ENCODE data around the gene MRGPRF. TPM values are rescaled to one million over a fixed set of nuclear protein-coding genes. Genes with fewer than 3 reads are reported as not detected.

Gene MRGPRF, protein sequence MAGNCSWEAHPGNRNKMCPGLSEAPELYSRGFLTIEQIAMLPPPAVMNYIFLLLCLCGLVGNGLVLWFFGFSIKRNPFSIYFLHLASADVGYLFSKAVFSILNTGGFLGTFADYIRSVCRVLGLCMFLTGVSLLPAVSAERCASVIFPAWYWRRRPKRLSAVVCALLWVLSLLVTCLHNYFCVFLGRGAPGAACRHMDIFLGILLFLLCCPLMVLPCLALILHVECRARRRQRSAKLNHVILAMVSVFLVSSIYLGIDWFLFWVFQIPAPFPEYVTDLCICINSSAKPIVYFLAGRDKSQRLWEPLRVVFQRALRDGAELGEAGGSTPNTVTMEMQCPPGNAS
- polyA plus RNA-seq (ENCODE audit: insufficient read length in 4 of 4), result 10 to 100 TPM; 17.9 to 28.1 (median 20.8) TPM

DNA sequence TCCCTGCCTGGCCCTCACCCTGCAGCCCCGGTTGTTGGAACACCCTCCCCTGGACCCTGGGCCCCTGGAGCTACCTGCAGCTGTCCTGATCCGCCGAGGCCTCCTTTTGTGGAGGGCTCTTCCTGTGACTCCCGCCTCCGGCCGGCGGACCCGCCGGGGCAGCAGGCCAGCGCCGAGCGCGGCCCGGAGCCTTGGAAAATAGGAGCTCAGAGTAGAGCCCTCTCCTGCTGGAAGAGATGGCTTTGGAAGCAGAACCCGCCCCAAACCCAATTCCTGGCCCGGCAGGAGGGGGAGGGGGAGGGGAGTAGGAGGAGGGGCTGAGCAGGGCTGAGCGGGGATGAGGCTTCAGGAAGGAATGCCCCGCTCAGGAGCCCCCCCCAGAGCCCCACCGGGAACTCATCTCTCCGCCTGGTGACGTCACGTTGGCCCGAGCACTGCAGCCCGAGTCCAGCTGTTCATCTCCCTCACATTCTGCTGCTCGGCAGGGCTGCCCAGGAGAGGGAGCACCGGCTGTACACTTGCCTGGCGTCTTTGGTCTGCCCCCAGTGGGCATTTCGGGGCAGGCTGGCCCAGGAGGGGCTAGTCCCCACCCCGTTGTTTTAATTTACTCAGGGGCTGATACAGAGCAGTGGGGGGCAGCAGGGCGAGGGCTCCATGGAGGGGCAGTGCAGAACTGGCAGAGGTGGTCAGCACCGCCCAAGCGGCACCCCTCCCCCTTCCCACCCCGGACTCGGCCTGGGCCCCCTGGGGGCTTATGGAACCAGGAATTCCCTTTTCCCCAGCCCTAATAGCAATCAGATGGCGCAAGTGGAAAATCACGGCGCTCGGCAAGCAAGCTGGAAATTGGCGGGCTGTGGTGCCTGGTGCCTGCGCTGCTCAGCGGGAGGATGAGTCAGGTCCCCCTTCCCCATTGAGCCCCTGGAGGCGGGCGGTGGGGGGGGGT, at the start of gene MRGPRF:
Gene MRGPRF, minus strand, starts transcription at position 238 of the 943 bp plus-strand sequence. CDS start 3,345 bp downstream, outside the sequence.
- no peak for DNase-seq (ENCODE audit: low read depth in 4 of 4, low spot score in 3 of 4)

DNA sequence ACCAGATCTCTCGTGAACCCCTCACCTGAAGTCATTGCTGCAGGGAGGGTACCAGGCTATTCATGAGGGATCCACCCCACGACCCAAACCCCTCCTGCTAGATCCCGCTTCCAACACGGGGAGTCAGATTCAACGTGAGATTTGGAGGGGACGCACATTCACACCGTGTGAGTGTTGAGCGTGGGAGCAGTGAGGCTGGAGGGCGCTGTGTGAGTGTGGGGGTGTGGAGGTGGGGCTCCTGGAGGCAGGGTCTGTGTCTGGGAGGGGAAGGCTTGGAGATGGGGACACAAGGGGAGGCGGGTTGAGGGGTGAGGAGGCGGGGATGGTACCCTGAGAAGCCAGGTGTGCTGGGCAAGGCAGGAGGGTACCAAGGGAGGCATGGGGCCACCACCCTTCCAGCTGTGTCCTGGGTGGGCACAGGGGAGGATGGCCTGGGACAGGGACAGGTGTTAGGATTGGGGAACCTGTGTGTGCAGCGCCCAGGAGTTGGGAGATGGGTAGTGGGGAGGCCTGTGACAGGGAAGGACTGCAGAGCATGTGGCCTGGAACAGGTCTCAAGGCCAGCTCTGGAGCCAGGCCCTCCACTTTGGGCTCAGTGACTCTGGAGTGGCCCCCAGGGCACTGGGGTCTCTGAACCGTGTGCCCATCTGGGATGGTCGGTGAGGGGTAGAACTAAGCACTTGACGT, 49.3 kb upstream of the MRGPRF start:
- DNase-seq (ENCODE audit: low read depth in 4 of 4, low spot score in 3 of 4), result no peak

DNA sequence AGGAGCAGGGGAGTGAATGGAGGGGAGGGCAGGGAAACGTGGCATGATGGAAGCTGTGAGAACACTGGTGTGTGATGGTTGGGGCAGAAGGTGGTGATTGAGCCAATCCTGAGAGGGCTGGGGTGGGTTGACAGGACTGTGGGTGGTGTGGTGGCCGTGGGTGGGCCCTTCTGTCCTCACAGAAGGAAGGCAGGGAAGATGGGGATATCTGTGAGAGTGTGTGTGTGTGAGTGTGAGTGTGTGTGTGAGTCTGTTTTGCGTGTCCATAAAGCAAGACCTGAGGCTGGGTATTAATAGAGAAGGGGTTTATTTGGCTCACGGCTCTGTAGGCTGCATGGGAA, 48.6 kb upstream of the MRGPRF start:
- DNase-seq (ENCODE audit: low read depth in 4 of 4, low spot score in 3 of 4), result no peak

DNA sequence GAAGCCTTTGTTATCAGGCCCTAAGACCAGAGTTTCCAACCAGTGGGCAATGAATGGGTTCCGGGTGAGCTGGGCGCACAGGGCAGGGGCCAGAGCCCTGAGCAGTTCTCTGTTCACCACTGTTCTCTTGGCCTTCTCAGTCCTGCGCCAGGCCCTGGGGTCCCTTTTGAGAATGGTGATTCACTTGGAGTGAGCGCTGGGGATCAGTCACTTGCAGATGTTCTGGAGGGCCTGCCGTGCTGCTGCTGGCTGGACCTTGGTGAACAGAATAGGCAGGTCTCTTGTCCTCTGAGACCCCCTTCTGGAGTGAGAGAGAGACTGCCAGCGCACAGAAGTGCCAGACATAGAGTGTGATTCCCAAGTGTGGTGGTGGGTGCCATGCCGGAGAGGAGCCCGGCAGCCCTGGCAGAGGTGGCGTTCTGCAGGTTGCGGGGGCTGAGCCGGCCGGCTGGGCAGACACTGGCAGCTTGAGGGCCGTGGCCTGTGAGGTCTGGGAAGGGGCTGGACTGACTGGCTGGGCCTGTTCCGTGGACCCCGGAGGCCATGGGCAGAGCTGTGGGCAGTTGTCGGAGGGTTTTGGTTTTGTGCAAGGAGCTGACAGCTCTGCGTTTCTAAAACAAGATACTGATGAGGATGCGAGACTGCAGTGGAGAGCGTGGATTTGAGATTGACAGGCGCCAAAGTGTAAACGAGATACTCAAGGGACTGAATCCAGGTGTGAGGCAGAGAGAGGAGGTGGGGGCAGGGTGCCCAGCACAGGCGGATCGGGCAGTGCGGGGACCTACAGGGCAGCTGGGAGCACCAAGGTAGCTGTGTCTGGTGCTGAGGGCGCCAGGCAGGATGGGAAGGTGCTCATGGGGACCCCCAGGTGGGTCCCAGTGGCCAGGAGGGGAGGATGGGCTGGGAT, 48.0 kb upstream of the MRGPRF start:
- DNase-seq (ENCODE audit: low read depth in 4 of 4, low spot score in 3 of 4), result no peak

DNA sequence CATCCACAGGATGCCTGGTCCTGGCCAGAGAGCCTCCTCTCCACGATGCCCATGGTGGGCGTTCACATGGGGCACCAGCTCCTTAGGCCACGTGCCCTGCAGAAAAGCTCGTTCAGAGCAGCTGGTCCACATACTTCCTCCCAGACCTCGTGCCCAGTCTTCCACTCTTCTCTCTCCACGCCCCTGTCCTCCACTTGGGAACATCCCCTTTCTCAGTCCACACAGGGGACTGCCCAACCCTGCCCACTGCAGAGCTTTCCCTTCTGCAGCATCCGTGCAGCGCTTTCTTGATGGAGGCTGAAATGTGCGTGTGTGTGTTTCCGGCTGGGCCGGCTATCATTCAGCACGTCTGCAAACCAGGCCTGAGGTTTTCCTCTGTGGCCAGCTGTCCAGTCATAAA, 46.9 kb upstream of the MRGPRF start:
- no peak for DNase-seq (ENCODE audit: low read depth in 4 of 4, low spot score in 3 of 4)

DNA sequence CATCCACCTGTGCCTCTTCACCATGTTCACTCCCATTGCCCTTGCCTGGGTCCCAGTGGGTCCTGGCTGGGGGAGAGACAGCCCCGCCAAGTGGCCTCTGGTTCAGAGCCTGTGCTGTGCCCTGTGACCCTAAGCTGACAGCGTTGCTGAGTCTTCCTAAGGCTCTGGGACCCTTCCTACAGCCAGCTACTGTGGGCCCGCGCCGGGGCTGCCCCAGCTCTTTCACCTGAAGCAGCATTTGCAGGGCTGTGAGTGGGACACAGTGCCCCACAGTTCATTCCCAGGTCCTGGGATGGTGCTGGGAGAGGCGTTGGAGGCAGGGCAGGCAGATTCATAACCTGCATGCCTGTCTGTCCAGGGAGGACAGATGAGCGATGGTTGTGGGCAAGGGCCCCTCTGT, 46.4 kb upstream of the MRGPRF start:
- DNase-seq (ENCODE audit: low read depth in 4 of 4, low spot score in 3 of 4), result no peak

DNA sequence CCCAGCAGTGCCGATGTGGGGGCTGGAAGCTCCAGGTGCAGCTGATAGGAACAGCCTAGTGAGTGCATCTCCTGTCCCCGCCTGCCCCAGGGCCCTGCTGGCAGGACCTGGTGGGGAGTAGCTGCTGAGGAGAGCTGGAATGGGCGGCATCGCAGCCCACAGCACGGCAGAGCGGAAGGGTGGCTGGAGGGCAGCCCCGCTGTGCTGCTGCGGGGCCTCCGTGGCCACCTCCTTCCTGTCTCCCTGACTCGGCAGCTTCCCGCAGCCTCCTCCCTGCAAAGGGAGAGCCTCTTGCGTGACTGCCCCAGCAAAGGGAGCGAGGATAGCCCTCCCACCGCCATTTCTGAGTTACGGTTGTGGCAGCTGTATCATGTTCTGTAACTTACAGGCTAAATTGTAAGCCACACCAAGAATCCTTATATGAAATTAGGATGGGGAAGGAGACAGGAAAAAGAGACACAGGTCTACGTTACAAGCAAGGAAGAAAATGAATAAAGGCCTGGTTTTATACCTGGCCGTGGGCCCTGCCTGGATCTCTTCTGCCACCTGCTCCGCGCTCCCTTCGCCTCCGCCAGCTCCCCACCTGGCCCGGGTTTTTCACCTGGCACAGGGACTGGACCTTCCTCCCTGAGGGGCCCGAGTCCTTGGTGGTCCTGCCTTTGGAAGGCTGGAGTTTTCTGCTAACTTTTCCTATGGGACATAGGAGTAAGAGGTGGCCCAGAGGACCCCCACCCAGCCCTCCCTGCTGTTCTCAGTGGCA, 45.6 kb upstream of the MRGPRF start:
- DNase-seq (ENCODE audit: low read depth in 4 of 4, low spot score in 3 of 4), result no peak

DNA sequence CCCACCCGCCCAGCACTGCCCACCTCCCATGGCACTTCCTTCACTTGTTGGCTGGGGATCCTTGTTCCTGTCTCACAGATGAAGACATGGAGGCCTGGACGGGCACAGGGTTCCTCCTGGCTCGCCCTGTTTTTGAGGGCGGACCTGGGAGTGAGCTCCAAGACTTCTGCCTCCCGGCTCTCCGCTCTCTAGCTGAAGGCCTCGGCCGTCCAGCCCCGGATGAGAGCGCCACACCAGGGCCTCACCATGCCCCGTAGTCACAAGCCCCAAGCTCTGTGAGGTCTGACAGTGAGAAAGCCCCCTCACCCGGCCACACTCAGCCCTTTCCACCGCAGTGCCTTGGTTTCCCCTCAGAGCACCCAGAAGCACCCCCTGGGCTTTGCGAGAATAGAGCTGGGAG, 44.8 kb upstream of the MRGPRF start:
- no peak for DNase-seq (ENCODE audit: low read depth in 4 of 4, low spot score in 3 of 4)

DNA sequence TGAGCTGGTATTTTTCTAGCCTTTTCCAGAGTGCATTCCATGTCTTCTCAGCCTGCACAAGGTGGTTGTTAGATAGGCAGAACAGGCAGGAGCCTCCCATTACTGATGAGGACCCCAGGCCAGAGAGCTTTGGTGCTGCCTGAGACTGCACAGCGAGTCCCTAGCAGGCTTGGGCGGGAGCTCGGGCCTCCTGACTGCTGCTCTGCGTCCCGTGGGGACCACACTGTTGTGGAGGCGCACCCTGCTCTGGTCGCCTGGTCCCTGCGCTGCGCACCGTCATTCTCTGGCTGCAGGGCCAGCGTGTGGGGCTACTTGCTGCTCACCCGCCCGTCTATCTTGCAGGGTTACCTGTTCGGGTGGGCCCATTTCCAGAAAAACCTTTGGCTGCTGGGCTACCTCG, 44.2 kb upstream of the MRGPRF start:
- no peak for DNase-seq (ENCODE audit: low read depth in 4 of 4, low spot score in 3 of 4)

DNA sequence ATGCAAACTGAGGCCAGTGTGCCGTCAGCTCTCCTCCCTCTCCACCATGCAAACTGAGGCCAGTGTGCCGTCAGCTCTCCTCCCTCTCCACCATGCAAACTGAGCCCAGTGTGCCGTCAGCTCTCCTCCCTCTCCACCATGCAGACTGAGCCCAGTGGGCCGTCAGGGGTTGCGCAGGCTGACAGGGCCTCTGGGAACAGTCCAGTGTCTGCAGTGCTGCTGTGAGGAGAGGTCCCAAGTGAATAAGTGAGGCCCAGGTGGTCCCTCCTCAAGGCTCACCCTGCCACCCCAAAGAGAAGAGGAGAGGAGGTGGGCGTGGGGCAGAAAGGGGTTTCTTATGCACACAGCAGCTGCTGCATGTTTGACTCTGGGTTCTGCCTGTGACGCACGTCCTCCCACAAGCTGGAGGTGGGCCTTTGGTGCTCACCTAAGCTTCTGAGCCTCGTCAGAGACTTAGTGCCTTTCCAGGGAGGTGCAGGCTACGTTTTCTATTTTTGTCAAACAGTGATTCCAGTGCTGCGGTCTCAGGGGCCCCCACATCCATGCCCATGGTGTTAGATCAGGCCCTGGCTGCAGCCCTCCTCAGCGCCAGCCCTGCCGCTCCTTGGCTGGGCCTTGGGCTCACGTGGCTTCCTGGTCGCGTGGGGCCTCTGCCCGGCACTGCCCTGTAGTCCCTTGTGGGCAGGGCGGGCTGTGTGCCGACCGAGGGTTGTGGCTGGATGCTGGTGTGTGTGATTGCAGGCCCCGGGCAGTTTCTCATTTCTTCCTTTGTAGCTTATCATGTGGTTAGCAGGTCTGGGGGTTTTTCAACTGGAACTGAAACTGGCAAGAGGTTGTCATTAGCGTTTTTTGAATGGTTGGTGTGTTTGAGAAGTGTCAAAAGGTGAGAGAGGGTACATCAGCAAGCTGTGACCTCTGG, 42.8 kb upstream of the MRGPRF start:
- DNase-seq (ENCODE audit: low read depth in 4 of 4, low spot score in 3 of 4), result no peak

DNA sequence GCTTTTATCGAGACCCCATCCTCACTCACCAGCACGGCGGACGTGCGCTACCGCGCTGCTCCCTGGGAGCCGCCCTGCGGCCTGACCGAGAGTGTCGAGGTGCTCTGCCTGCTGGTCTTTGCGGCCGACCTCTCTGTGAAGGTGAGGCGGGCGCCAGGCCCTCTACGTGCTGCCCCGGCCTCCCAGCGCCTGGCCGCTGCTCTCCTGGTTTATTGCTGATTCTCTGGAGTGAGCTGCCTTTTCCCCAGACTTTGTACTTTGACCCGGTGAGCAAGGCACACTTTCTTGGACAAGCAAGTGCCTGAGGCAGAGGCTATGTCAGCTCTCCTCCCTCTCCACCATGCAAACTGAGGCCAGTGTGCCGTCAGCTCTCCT, 42.2 kb upstream of the MRGPRF start:
- DNase-seq (ENCODE audit: low read depth in 4 of 4, low spot score in 3 of 4), result no peak

DNA sequence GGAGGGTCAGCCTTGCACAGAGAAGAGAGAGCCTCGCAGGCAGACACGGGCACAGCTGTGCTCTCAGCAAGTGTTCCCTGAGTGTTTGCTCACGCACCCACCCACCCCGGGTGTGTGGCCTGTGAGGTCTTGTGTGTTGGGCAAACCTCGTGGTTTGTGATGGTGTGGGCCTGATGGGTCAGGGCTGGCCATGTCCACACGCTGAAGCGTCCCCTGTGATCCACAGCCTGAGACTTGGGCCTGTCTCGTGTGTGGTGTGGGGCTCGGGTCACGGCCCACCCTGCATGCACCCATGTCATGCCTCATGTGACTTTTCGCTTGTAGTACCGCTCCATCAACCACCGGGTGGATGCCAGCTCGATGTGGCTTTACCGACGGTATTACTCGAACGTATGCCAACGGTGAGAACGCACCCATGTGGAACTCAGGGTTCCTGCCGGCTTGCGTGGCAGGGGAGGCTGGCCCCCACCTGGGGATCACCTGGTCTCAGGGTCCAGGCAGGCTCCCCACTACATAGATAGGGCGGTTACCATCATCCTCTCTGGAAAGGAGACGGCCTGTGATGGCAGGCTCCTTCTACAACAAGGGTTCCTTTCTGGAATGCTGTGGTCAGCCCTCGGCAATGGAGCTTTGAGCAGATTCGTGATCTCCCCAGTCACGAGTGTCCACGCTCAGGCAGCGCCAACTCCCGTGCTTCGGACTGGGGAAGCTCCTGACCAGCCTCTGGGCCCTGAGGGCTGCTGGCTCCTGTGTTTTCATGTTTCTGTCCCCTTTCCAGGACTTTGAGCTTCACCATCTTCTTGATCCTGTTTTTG, 41.6 kb upstream of the MRGPRF start:
- DNase-seq (ENCODE audit: low read depth in 4 of 4, low spot score in 3 of 4), result no peak

DNA sequence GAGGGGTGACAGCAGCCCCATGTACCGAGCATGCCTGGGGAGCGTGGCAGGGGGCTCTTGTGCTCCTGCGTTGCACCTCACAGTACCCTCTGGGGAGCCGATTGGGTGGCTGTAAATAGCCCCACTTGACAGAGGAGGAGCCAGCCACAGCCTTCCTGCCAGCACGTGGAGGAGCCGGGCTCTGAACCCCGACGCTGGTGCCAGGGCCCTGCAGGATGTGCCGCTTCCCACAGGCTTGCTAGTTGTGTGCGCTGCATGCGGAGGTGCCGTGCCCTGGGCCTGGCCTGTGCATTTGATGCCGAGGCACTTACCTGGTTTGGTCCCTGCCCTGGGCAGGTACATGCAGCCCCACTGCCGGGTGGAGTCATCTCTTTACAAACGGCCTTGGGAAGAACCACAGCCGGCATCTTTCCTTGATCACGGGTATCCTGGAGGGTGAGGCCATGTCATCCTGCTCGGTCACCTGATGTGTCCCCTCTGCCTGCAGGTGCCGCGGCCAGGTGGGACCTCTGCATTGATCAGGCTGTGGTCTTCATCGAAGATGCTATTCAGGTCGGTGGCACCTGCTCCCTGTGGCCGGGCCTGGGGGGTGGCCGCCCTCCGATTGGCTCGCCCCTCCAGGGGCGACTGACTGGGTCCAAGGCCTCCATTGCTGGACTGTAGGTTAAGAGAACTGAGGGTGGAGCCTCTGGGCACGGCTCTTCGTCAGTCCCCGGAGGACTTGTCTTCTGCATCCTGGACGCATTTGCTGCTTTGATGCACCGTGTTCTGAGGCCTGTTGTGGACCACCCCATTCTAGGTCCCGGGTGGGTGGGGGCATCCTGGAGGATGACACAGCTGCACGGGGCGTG, 40.7 kb upstream of the MRGPRF start:
- DNase-seq (ENCODE audit: low read depth in 4 of 4, low spot score in 3 of 4), result no peak

DNA sequence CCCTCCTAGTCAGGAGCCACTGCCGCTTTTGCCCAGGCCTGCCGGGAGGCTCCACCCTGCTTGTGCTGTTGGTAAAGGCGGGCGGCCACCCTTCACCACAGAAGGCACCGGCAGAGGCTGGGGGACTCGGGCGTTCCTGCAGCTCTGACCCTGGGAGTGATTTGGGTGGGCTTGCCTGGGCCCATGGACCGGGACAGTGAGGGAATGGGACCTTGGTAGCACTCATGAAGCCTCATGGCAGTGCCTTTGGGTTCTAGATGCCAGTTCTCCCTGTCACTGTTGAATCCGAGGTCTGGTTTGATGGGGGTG, 40.1 kb upstream of the MRGPRF start:
- no peak for DNase-seq (ENCODE audit: low read depth in 4 of 4, low spot score in 3 of 4)

DNA sequence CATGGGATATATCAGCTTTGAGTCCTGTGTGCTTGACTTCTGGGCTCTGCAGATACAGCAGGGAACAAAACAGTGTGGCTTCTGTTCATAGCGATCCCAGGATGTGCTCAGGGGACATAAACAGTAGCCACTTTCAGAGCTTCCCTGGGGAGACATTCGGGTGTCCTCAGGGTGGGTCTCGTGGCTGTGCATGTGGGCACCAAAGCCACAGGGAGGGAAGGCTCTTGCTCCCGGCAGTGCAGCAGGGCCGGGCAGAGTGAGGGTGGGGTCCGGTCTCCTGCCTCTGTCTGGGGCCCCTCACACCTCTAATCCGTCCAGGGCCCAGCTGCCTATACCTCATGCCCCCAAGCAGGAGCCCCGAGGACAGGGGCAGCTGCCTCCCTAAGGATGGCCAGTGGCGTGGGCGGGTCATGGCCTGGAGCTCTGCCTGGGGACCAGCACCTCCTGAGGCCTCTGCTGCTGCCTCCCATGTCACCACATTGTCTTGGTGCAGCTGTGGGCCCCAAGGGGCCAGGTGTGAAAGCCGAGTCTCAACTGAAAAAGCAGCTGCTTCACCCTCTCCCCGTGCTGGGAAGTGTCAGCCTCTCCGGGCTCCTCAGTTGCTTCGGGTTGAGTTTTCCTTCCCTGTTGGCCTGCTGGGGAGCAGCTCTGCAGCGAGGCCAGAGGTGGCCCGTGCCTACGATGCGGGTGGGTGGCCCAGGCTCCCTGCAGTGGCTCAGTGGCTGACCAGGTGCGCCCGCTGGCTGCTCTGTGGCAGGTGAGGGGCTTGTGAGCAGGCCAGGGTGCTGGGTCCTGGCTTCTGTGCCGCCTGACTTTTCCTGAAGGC, 39.5 kb upstream of the MRGPRF start:
- DNase-seq (ENCODE audit: low read depth in 4 of 4, low spot score in 3 of 4), result no peak
